HG02938 (cell line): ENCODE data around the gene TBC1D1.
"Not testable (repeated sequence)": the region's sequence is repeated elsewhere in the genome, so short reads cannot be mapped to it uniquely, and the experiment has no call there.

ENCODE experiments used
- ATAC-seq: cut with Tn5 transposase; IDR thresholded peaks from one replicate; pipeline ENCODE4 v1.9.1; 2021; ENCODE audit warnings: mild to moderate bottlenecking, moderate library complexity; ENCODE audit not compliant: unreplicated experiment

Gene TBC1D1

GRCh38 chr4:37923089-37923488 lies 32.2 kb downstream of the TBC1D1 start:
- ATAC-seq = not testable (repeated sequence)

- no peak for ATAC-seq
These were observed 34.1 kb downstream of the TBC1D1 start for GRCh38 chr4:37924946-37925345.

GRCh38 chr4:37927434-37927833 lies 36.5 kb downstream of the TBC1D1 start:
- ATAC-seq = no peak

- ATAC-seq = no peak
These were observed 37.8 kb downstream of the TBC1D1 start for GRCh38 chr4:37928426-37929416.

GRCh38 chr4:37934096-37934495 lies 43.2 kb downstream of the TBC1D1 start:
- ATAC-seq = no peak

- ATAC-seq = no peak
These were observed 43.7 kb downstream of the TBC1D1 start for GRCh38 chr4:37934609-37935008.

GRCh38 chr4:37935026-37935425 lies 44.1 kb downstream of the TBC1D1 start:
- no peak for ATAC-seq

GRCh38 chr4:37936889-37937498 lies 46.1 kb downstream of the TBC1D1 start:
- ATAC-seq = no peak

GRCh38 chr4:37938208-37938607 lies 47.3 kb downstream of the TBC1D1 start:
- ATAC-seq = no peak

GRCh38 chr4:37946503-37947179 lies 55.8 kb downstream of the TBC1D1 start:
- ATAC-seq = no peak

GRCh38 chr4:37948542-37948941 lies 57.7 kb downstream of the TBC1D1 start:
- no peak for ATAC-seq

- no peak for ATAC-seq
These were observed 58.9 kb downstream of the TBC1D1 start for GRCh38 chr4:37949636-37950426.

GRCh38 chr4:37951461-37952352 lies 60.8 kb downstream of the TBC1D1 start:
- no peak for ATAC-seq

- no peak for ATAC-seq
These were observed 62.3 kb downstream of the TBC1D1 start for GRCh38 chr4:37953156-37953555.

GRCh38 chr4:37953620-37954293 lies 62.9 kb downstream of the TBC1D1 start:
- no peak for ATAC-seq

GRCh38 chr4:37956941-37957340 lies 66.1 kb downstream of the TBC1D1 start:
- no peak for ATAC-seq

GRCh38 chr4:37958932-37959331 lies 68.0 kb downstream of the TBC1D1 start:
- ATAC-seq = no peak

GRCh38 chr4:37960098-37960497 lies 69.2 kb downstream of the TBC1D1 start, which contains the start of gene PTTG2:
TSS of gene PTTG2 (plus strand) at chr4:37960398. CDS start at chr4:37960435, 37 bp downstream.
- no peak for ATAC-seq
